H1 (cell line): Measurements from ENCODE around the gene UBQLN1. TPM values are rescaled to one million over a fixed set of nuclear protein-coding genes. Genes with fewer than 3 reads are reported as not detected.

Experiments
- CTCF ChIA-PET: fragments of 300-600 bp; sonication (Branson Sonifier 250); formaldehyde crosslinking; loops from one replicate; lab custom pipeline; 2021; ENCODE audit not compliant: partially characterized antibody; lab: Charles Lee
- POLR2A ChIA-PET: fragments of 300-600 bp; sonication (Branson Sonifier 250); formaldehyde crosslinking; loops from one replicate; lab custom pipeline; 2021; ENCODE audit warnings: inconsistent platforms; ENCODE audit not compliant: partially characterized antibody; lab: Charles Lee
- DNase-seq, 2 experiments: peaks; one replicate each; pipeline versions ENCODE4 v3.0.0 to v3.0.0-alpha.2; 2010 to 2022; ENCODE audit warnings: low spot score in 2 of 2, low read depth in 1 of 2, mixed read lengths in 1 of 2
- FAIRE-seq: peaks from 2 replicates; lab custom pipeline; 2011; peaks lifted over from hg19 to GRCh38; lab: Jason Lieb, UNC
- H2AFZ ChIP-seq: 2 replicates; pipeline ENCODE4 v1.8.1; 2012; ENCODE audit warnings: low read length, inconsistent platforms
- H2AK5ac ChIP-seq: 2 replicates; pipeline ENCODE4 v1.6.1; 2013; ENCODE audit warnings: low read depth, low read length
- H2BK120ac ChIP-seq: replicated peaks from 2 replicates; pipeline ENCODE3; 2013; ENCODE audit warnings: low read depth, low read length, inconsistent platforms
- H2BK12ac ChIP-seq: 2 replicates; pipeline ENCODE4 v1.6.1; 2013; ENCODE audit warnings: low read depth, low read length
- H2BK15ac ChIP-seq: 2 replicates; pipeline ENCODE4 v1.6.1; 2013; ENCODE audit warnings: low read length
- H2BK20ac ChIP-seq: 2 replicates; pipeline ENCODE4 v1.6.1; 2013; ENCODE audit warnings: low read length
- H2BK5ac ChIP-seq: 2 replicates; pipeline ENCODE4 v1.6.1; 2013; ENCODE audit warnings: low read depth, low read length
- H3K14ac ChIP-seq: 2 replicates; pipeline ENCODE4 v1.6.1; 2013; ENCODE audit warnings: inconsistent platforms; ENCODE audit not compliant: insufficient read length
- H3K18ac ChIP-seq: 2 replicates; pipeline ENCODE4 v1.6.1; 2013; ENCODE audit warnings: low read length; ENCODE audit errors: extremely low read depth
- H3K23ac ChIP-seq: 2 replicates; pipeline ENCODE4 v1.6.1; 2013; ENCODE audit warnings: inconsistent platforms; ENCODE audit not compliant: insufficient read length
- H3K23me2 ChIP-seq: 2 replicates; pipeline ENCODE4 v1.6.1; 2013; ENCODE audit warnings: low read depth, low read length
- H3K27ac ChIP-seq: 2 replicates; pipeline ENCODE4 v1.6.1; 2011; ENCODE audit warnings: low read depth, low read length, inconsistent platforms
- H3K27me3 ChIP-seq, 4 experiments: replicated peaks in 1 of 4; 1 replicate in 1 of 4; 2 replicates in 3 of 4; pipeline versions ENCODE4 v1.6.1 to v1.8.1; 2011 to 2013; ENCODE audit warnings: low read length in 3 of 4, mild to moderate bottlenecking in 3 of 4, inconsistent platforms in 2 of 4, mixed read lengths in 2 of 4, moderate library complexity in 1 of 4; ENCODE audit not compliant: control insufficient read depth in 3 of 4, insufficient read depth in 3 of 4; ENCODE audit errors: extremely low read depth in 1 of 4
- H3K36me3 ChIP-seq, 4 experiments: 2 replicates each; pipeline versions ENCODE4 v1.6.1 to v1.8.1; 2011 to 2013; ENCODE audit warnings: mild to moderate bottlenecking in 4 of 4, low read length in 3 of 4, moderate library complexity in 2 of 4, control low read depth in 1 of 4, inconsistent platforms in 1 of 4; ENCODE audit not compliant: insufficient read depth in 4 of 4, control insufficient read depth in 2 of 4
- H3K4ac ChIP-seq: replicated peaks from 2 replicates; pipeline ENCODE3; 2013; ENCODE audit warnings: low read length, low read depth, mixed read lengths, inconsistent platforms; ENCODE audit not compliant: insufficient read length
- H3K4me1 ChIP-seq, 4 experiments: replicated peaks in 1 of 4; 1 replicate in 1 of 4; 2 replicates in 3 of 4; pipeline versions ENCODE4 v1.6.1 to v1.8.1; 2011 to 2013; ENCODE audit warnings: low read length in 3 of 4, inconsistent platforms in 2 of 4, mixed read lengths in 1 of 4; ENCODE audit not compliant: insufficient read depth in 4 of 4, control insufficient read depth in 3 of 4
- H3K4me2 ChIP-seq, 2 experiments: 2 replicates each; pipeline versions ENCODE4 v1.6.1 to v1.8.1; 2011 to 2013; ENCODE audit warnings: low read depth in 2 of 2, low read length in 2 of 2, control low read depth in 1 of 2, inconsistent platforms in 1 of 2, mild to moderate bottlenecking in 1 of 2; ENCODE audit not compliant: insufficient read depth in 1 of 2
- H3K4me3 ChIP-seq, 4 experiments: fragments of 200-600, 300-600 bp in 1 of 4; sonication (generic), shearing (Covaris generic), sonication (Bioruptor Twin) in 1 of 4; 2 replicates each; pipeline versions ENCODE4 v1.5.1 to v1.8.1; 2011 to 2016; ENCODE audit warnings: low read length in 4 of 4, low read depth in 3 of 4, control low read depth in 2 of 4, inconsistent platforms in 2 of 4, mild to moderate bottlenecking in 2 of 4, mixed read lengths in 1 of 4, moderate library complexity in 1 of 4; ENCODE audit not compliant: insufficient read depth in 2 of 4; ENCODE audit errors: extremely low read depth in 1 of 4
- H3K56ac ChIP-seq: replicated peaks from 2 replicates; pipeline ENCODE3; 2013; ENCODE audit warnings: low read depth, mild to moderate bottlenecking, mixed read lengths, low read length, inconsistent platforms; ENCODE audit not compliant: insufficient read length
- H3K79me1 ChIP-seq: 2 replicates; pipeline ENCODE4 v1.6.1; 2013; ENCODE audit warnings: low read depth, low read length, control low read depth
- H3K79me2 ChIP-seq, 2 experiments: 2 replicates each; pipeline versions ENCODE4 v1.6.1 to v1.8.1; 2012 to 2013; ENCODE audit warnings: low read length in 2 of 2, mild to moderate bottlenecking in 2 of 2, inconsistent platforms in 1 of 2; ENCODE audit not compliant: insufficient read depth in 2 of 2, control insufficient read depth in 1 of 2
- H3K9ac ChIP-seq, 4 experiments: replicated peaks in 1 of 4; 1 replicate in 1 of 4; 2 replicates in 3 of 4; pipeline versions ENCODE4 v1.6.1 to v1.8.1; 2011 to 2013; ENCODE audit warnings: low read depth in 3 of 4, low read length in 3 of 4, control low read depth in 2 of 4, mild to moderate bottlenecking in 2 of 4, moderate library complexity in 2 of 4, inconsistent platforms in 1 of 4; ENCODE audit errors: extremely low read depth in 1 of 4
- H3K9me3 ChIP-seq, 2 experiments: 2 replicates each; pipeline versions ENCODE4 v1.6.1 to v1.8.1; 2012 to 2013; ENCODE audit warnings: mild to moderate bottlenecking in 2 of 2, moderate library complexity in 2 of 2, control low read depth in 1 of 2, inconsistent platforms in 1 of 2, low read depth in 1 of 2, low read length in 1 of 2, mixed read lengths in 1 of 2; ENCODE audit not compliant: insufficient read depth in 2 of 2
- H4K20me1 ChIP-seq, 2 experiments: replicated peaks in 1 of 2; 2 replicates each; pipeline versions ENCODE3 to v1.8.1; 2011 to 2013; ENCODE audit warnings: inconsistent platforms in 2 of 2, low read length in 2 of 2, mild to moderate bottlenecking in 1 of 2; ENCODE audit not compliant: insufficient read depth in 2 of 2, control insufficient read depth in 1 of 2
- H4K5ac ChIP-seq: 2 replicates; pipeline ENCODE4 v1.6.1; 2013; ENCODE audit warnings: low read length, low read depth, mixed read lengths, inconsistent platforms; ENCODE audit not compliant: insufficient read length
- H4K8ac ChIP-seq: 2 replicates; pipeline ENCODE4 v1.8.0; 2013; ENCODE audit warnings: mild to moderate bottlenecking, moderate library complexity, low read length, inconsistent platforms; ENCODE audit not compliant: insufficient read depth; ENCODE audit errors: extremely low read depth
- H4K91ac ChIP-seq: replicated peaks from 2 replicates; pipeline ENCODE3; 2013; ENCODE audit warnings: low read length, mixed read lengths, inconsistent platforms; ENCODE audit not compliant: insufficient read length
- BRCA1 ChIP-seq: IDR thresholded peaks from 2 replicates; pipeline ENCODE4 v1.6.1; 2012; ENCODE audit warnings: low read depth, low read length, improper control_type of control experiment
- CEBPB ChIP-seq: IDR thresholded peaks from 2 replicates; pipeline ENCODE4 v1.6.1; 2012; ENCODE audit warnings: low read depth, low read length
- CREB1 ChIP-seq: IDR thresholded peaks from 2 replicates; pipeline ENCODE4 v1.6.1; 2012; ENCODE audit warnings: inconsistent platforms
- HDAC6 ChIP-seq: IDR thresholded peaks from one replicate; pipeline ENCODE4 v1.7.1; 2012; ENCODE audit warnings: low read depth, mild to moderate bottlenecking, inconsistent platforms, low read length, moderate library complexity
- KDM1A ChIP-seq: fragments of 200-600, 300-600 bp; sonication (generic); IDR thresholded peaks from 2 replicates; pipeline ENCODE4 v1.7.1; 2016; ENCODE audit warnings: mild to moderate bottlenecking, low read length, borderline replicate concordance
- RAD21 ChIP-seq, 2 experiments: IDR thresholded peaks in 1 of 2; conservative IDR thresholded peaks in 1 of 2; 2 replicates each; pipeline ENCODE4 v1.6.1; 2011; ENCODE audit warnings: low read depth in 2 of 2, low read length in 2 of 2, improper control_type of control experiment in 1 of 2, inconsistent platforms in 1 of 2, mild to moderate bottlenecking in 1 of 2, moderate library complexity in 1 of 2
- SUZ12 ChIP-seq: fragments of 200-600 bp; sonication (generic); IDR thresholded peaks from 2 replicates; pipeline ENCODE4 v1.6.1; 2012; ENCODE audit warnings: mild to moderate bottlenecking, inconsistent platforms, low read length, moderate library complexity, mixed read lengths
- TAF1 ChIP-seq: IDR thresholded peaks from 2 replicates; pipeline ENCODE4 v1.6.1; 2011; ENCODE audit warnings: mild to moderate bottlenecking, low read depth, low read length
- WGBS, 2 experiments: shearing (Covaris generic) in 1 of 2; methylation state at CpG; one replicate each; pipeline versions ENCODE4 v1.1.6 to v1.1.7; 2013 to 2015; ENCODE audit warnings: low lambda C conversion rate in 2 of 2, mixed read lengths in 2 of 2, inconsistent platforms in 1 of 2, low coverage in 1 of 2, missing lambda C conversion rate in 1 of 2; ENCODE audit not compliant: insufficient replicate concordance in 2 of 2, insufficient coverage in 1 of 2, insufficient read length in 1 of 2; ENCODE audit errors: extremely low coverage in 1 of 2, missing lambda C conversion rate in 1 of 2; 5-methylcytosine and 5-hydroxymethylcytosine counted together
- polyA plus RNA-seq, 7 experiments: library from polyadenylated mRNA; depleted of rRNA in 3 of 7; stranded (reverse) in 5 of 7; unstranded in 2 of 7; fragments of >200 nt in 5 of 7; fragments of 200-250 nt in 2 of 7; gene quantifications; 1 replicate in 5 of 7; 2 replicates in 1 of 7; 4 replicates in 1 of 7; pipeline versions ENCODE4 v1.2.1 to v1.2.3, GENCODE V29; 2011 to 2013; ENCODE audit warnings: missing spikeins in 2 of 7, mixed read lengths in 2 of 7
- total RNA-seq: library from RNA; stranded (reverse); fragmentation: NEBNext Ultra II Directional; extraction: Animal tissue kit (Norgen Biotek cat#: 25700); gene quantifications from 2 replicates; pipeline ENCODE4 v1.2.1, GENCODE V29; 2021
- TF ChIP-seq, protein P1 (sequence below): IDR thresholded peaks from 2 replicates; pipeline ENCODE4 v1.6.1; 2012; ENCODE audit warnings: low read length, inconsistent platforms
- TF ChIP-seq, protein P2 (sequence below): IDR thresholded peaks from 2 replicates; pipeline ENCODE4 v1.6.1; 2011; ENCODE audit warnings: low read length, improper control_type of control experiment

Gene UBQLN1
- total and polyA plus RNA-seq, 2 of the 8 experiments (the other 6 are each of a cell fraction or from before 2014, with no cell fraction given) = 62.4 to 105 TPM

DNA sequence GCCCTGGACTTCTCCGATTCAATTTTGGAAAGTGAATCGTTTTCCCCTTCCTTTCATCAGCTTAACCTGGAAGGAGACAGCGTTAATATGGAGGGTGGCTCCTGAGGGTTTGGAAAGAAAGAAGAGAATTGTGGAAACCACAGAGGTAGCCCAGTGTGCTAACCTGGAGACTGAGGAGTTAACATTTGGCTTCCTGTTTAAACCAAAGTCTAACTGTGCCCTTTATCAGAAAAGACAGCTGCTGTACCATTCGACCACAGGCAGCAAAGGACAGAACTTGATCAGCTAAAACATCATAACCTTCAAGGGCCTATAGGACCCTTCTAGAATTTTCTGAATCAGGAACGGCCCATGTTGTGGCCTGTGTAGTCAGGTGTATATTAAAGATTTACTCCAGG is 84.1 kb downstream of the UBQLN1 start:
- H3K4me1 ChIP-seq = peaks cover 0 to 2% (median 0%) of the 10 kb centered on the region in 4 experiments; a peak in 3 of 7 replicates
- H3K9ac ChIP-seq = peak overlapping the region in 3 of 4 experiments; percentile 58 to 77 (median 64); a peak in 5 of 7 replicates
- H3K23ac ChIP-seq = no peak overlapping the region
- no peak overlapping the region for H2AK5ac ChIP-seq
- FAIRE-seq (no peak), DNase-seq (no peak)
- no peak overlapping the region for H3K14ac ChIP-seq
- peak overlapping the region; percentile 68 to 84 for H3K4me2 ChIP-seq
- H3K4ac ChIP-seq = no peak overlapping the region
- no peak overlapping the region for H4K91ac ChIP-seq
- ChIA-PET POLR2A (interaction anchor here (0.9 to 1.6 kb wide), 7 partner anchors 8 to 297 kb away, joined by 3 to 4 read pairs (median 4); partner anchors contain the start of genes KIF27 and UBQLN1), CTCF (interaction anchor here (0.6 to 2.9 kb wide), 12 partner anchors 9 to 636 kb away, joined by 3 to 18 read pairs (median 4); partner anchors contain the start of gene KIF27)
- peak overlapping the region; percentile 73 to 74 (median 74) for H3K4me3 ChIP-seq
- H4K8ac ChIP-seq = no peak overlapping the region; the same call in 1 of the 2 replicates
- H3K27me3 ChIP-seq = no peaks in the 10 kb centered on the region; a peak in 1 of 7 replicates
- 39% methylated on average over 5 of the region's 5 CpGs; no CpG with 5 or more reads in 1 of the 2 experiments for WGBS, 2 experiments
- no peak overlapping the region for H3K27ac ChIP-seq
- no peaks in the 10 kb centered on the region for H3K79me1 ChIP-seq
- peak overlapping the region; percentile 71; the same call in 1 of the 2 replicates for H3K18ac ChIP-seq
- no peak overlapping the region for H2BK20ac ChIP-seq
- no peaks in the 10 kb centered on the region for H3K36me3 ChIP-seq
- H3K23me2 ChIP-seq = peaks cover 5% of the 10 kb centered on the region; the same call in 1 of the 2 replicates
- 0 out of 2 replicates have a peak overlapping the region, but pooled peaks have one; percentile 52 for H2BK5ac ChIP-seq
- H2BK120ac ChIP-seq = no peak overlapping the region
- H4K20me1 ChIP-seq = no peaks in the 10 kb centered on the region
- no peak overlapping the region for H3K56ac ChIP-seq
- H3K79me2 ChIP-seq = no peaks in the 10 kb centered on the region
- no peaks in the 10 kb centered on the region for H3K9me3 ChIP-seq
- no peak overlapping the region for H2BK12ac ChIP-seq
- 0 out of 2 replicates have a peak overlapping the region, but pooled peaks have one; percentile 61 for H2BK15ac ChIP-seq
- peak overlapping the region; percentile 70; the same call in 1 of the 2 replicates for H2AFZ ChIP-seq
- no peak overlapping the region for H4K5ac ChIP-seq
- TF ChIP-seq KDM1A (no peak), SUZ12 (no peak), CREB1 (no peak), RAD21 (IDR thresholded peaks at IDR 0.05 in 1 of 2, conservative IDR thresholded peaks at IDR 0.05 in 1 of 2; ENCODE audit: low read depth in 2 of 2, low read length in 2 of 2) (no peak), TAF1 (no peak), HDAC6 (no peak), BRCA1 (no peak), CEBPB (no peak)
- TF ChIP-seq, protein P1, sequence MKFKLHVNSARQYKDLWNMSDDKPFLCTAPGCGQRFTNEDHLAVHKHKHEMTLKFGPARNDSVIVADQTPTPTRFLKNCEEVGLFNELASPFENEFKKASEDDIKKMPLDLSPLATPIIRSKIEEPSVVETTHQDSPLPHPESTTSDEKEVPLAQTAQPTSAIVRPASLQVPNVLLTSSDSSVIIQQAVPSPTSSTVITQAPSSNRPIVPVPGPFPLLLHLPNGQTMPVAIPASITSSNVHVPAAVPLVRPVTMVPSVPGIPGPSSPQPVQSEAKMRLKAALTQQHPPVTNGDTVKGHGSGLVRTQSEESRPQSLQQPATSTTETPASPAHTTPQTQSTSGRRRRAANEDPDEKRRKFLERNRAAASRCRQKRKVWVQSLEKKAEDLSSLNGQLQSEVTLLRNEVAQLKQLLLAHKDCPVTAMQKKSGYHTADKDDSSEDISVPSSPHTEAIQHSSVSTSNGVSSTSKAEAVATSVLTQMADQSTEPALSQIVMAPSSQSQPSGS = no peak
- TF ChIP-seq, protein P2, sequence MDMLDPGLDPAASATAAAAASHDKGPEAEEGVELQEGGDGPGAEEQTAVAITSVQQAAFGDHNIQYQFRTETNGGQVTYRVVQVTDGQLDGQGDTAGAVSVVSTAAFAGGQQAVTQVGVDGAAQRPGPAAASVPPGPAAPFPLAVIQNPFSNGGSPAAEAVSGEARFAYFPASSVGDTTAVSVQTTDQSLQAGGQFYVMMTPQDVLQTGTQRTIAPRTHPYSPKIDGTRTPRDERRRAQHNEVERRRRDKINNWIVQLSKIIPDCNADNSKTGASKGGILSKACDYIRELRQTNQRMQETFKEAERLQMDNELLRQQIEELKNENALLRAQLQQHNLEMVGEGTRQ = no peak
